AG10803 (cell line): ENCODE results near the gene NIT2.

ENCODE experiments used
- DNase-seq: peaks from one replicate; pipeline ENCODE4 v3.0.0; 2010; ENCODE audit warnings: low read depth
- H3K4me3 ChIP-seq: 2 replicates; pipeline ENCODE4 v1.5.1; 2011; ENCODE audit warnings: mild to moderate bottlenecking, low read length, control low read depth
- CTCF ChIP-seq: conservative IDR thresholded peaks from 2 replicates; pipeline ENCODE4 v1.5.1; 2011; ENCODE audit warnings: mild to moderate bottlenecking, low read length, control low read depth, inconsistent platforms

NIT2 gene

GRCh38 chr3:100359035-100359434 is 24.5 kb downstream of the NIT2 start:
- no peak overlapping the region for H3K4me3 ChIP-seq
- no peak for DNase-seq
- no peak for TF ChIP-seq CTCF

GRCh38 chr3:100360757-100361496 is 26.4 kb downstream of the NIT2 start:
- TF ChIP-seq CTCF = no peak
- H3K4me3 ChIP-seq = no peak overlapping the region
- DNase-seq = no peak

- DNase-seq = no peak
- no peak for TF ChIP-seq CTCF
- H3K4me3 ChIP-seq = no peak overlapping the region
Measured at GRCh38 chr3:100361897-100362296, 27.3 kb downstream of the NIT2 start.

GRCh38 chr3:100364421-100364820 is 29.9 kb downstream of the NIT2 start:
- no peak for TF ChIP-seq CTCF

GRCh38 chr3:100366424-100366823 is 31.9 kb downstream of the NIT2 start:
- no peak overlapping the region for H3K4me3 ChIP-seq
- DNase-seq = no peak
- no peak for TF ChIP-seq CTCF

More at GRCh38 chr3:100364421-100364820, 29.9 kb downstream of the NIT2 start:
- no peak overlapping the region for H3K4me3 ChIP-seq
- no peak for DNase-seq

DNA sequence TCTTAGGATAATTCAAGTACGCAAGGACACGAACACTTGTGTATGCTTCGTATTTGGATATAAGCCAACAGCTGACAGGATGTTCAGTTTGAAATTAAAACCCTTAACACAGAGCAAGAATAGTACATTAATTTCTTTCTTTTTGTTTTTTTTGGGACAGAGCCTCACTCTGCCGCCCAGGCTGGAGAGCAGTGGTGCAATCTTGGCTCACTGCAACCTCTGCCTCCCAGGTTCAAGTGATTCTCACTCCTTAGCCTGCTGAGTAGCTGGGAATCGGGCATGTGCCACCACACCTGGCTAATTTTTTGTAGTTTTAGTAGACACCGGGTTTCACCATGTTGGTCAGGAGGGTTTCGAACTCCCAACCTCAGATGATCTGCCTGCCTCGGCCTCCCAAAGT is 33.9 kb downstream of the NIT2 start:
- no peak for TF ChIP-seq CTCF
- H3K4me3 ChIP-seq = no peak overlapping the region
- no peak for DNase-seq

DNA sequence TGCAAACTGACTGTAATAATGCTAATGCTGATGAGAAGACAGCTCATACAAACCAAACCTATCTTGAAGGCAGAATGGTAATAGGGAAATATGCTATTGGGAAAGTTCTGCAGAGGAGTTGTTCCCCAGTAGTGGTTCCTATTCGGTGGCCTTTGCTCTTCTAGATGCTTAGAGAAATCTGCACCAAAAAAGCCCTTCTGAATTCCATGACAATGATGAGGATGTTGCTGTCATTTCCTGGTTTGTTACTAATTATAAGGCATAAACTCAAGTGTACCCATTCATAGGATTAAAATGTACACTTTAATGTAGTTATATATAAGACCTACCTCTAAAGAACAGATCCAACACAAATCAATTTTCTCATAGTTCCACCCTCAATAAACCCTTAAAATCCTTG is 36.2 kb downstream of the NIT2 start:
- TF ChIP-seq CTCF = no peak
- no peak for DNase-seq
- no peak overlapping the region for H3K4me3 ChIP-seq
